Peyer's patch (tissue), 4 donors: ENCODE results near the gene RHOU.

Experiments used
- POLR2A ChIP-seq, 2 donors: fragments of 450-650 bp; IDR thresholded peaks; one replicate each; pipeline ENCODE4 v1.5.1; 2017; ENCODE audit warnings: antibody characterized with exemption in 2 of 2, mild to moderate bottlenecking in 2 of 2, moderate library complexity in 2 of 2
- TF ChIP-seq, protein P1 (sequence below), 6 experiments: fragments of 450-650 bp in 4 of 6; fragments of 200-600 bp in 2 of 6; sonication (generic) in 1 of 6; IDR thresholded peaks; one replicate each; pipeline ENCODE4 v1.5.1; 2017 to 2019; ENCODE audit warnings: antibody characterized with exemption in 6 of 6, mild to moderate bottlenecking in 3 of 6, moderate library complexity in 1 of 6

- TF ChIP-seq, protein P1, sequence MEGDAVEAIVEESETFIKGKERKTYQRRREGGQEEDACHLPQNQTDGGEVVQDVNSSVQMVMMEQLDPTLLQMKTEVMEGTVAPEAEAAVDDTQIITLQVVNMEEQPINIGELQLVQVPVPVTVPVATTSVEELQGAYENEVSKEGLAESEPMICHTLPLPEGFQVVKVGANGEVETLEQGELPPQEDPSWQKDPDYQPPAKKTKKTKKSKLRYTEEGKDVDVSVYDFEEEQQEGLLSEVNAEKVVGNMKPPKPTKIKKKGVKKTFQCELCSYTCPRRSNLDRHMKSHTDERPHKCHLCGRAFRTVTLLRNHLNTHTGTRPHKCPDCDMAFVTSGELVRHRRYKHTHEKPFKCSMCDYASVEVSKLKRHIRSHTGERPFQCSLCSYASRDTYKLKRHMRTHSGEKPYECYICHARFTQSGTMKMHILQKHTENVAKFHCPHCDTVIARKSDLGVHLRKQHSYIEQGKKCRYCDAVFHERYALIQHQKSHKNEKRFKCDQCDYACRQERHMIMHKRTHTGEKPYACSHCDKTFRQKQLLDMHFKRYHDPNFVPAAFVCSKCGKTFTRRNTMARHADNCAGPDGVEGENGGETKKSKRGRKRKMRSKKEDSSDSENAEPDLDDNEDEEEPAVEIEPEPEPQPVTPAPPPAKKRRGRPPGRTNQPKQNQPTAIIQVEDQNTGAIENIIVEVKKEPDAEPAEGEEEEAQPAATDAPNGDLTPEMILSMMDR (IDR thresholded peaks at IDR 0.05), result no peak
- TF ChIP-seq POLR2A (IDR thresholded peaks at IDR 0.05), result no peak
Measured at GRCh38 chr1:228786361-228787129, 51.3 kb downstream of the RHOU start.
